ENCODE data around the gene EXOC2.

DNA sequence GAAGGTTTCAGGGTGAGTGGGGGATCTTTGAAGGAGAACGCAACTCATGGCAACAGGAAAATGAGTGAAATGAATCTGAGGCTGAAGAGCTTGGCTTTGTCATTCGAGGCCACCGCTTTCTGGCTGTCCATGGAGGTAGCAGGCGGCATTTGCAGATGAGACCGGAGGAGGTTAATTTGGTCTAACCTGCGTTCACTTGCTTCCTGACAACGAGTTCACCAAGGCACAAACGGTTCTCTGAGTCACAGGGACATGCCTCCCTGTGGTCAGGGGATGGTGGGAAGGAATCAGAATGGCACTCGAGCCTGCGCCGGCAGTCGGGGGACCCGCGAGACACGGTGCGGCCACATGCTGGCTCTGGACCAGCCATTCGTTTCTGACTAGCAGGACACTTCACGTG, 226.4 kb downstream of the EXOC2 start:
- TF ChIP-seq TP53 (CRISPR knock-in tag; IDR thresholded peaks at IDR 0.05) (no peak), ATF1 (CRISPR knock-in tag; IDR thresholded peaks at IDR 0.05) (no peak), JUN (CRISPR knock-in tag; IDR thresholded peaks at IDR 0.05) (no peak)
- TF ChIP-seq, protein P1, sequence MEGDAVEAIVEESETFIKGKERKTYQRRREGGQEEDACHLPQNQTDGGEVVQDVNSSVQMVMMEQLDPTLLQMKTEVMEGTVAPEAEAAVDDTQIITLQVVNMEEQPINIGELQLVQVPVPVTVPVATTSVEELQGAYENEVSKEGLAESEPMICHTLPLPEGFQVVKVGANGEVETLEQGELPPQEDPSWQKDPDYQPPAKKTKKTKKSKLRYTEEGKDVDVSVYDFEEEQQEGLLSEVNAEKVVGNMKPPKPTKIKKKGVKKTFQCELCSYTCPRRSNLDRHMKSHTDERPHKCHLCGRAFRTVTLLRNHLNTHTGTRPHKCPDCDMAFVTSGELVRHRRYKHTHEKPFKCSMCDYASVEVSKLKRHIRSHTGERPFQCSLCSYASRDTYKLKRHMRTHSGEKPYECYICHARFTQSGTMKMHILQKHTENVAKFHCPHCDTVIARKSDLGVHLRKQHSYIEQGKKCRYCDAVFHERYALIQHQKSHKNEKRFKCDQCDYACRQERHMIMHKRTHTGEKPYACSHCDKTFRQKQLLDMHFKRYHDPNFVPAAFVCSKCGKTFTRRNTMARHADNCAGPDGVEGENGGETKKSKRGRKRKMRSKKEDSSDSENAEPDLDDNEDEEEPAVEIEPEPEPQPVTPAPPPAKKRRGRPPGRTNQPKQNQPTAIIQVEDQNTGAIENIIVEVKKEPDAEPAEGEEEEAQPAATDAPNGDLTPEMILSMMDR (IDR thresholded peaks at IDR 0.05) = no peak

Measured in WTC11 (cell line).